Neural cell (in vitro differentiated cells): ENCODE measurements around the gene ADCY2. TPM values are rescaled to one million over a fixed set of nuclear protein-coding genes. Genes with fewer than 3 reads are reported as not detected.

Experiments used
- H2AFZ ChIP-seq: fragments of 200-600, 300-800 bp; sonication (generic), shearing (Covaris generic); 2 replicates; pipeline ENCODE4 v1.6.0; 2014; ENCODE audit warnings: low read depth, mild to moderate bottlenecking, antibody characterized with exemption, low read length, moderate library complexity
- H3F3A ChIP-seq: fragments of 200-600 bp; shearing (Covaris generic); 2 replicates; pipeline ENCODE4 v1.6.1; 2016; ENCODE audit warnings: mild to moderate bottlenecking, moderate library complexity, mixed read lengths, antibody characterized with exemption, low read length; ENCODE audit not compliant: insufficient read depth, poor library complexity, severe bottlenecking
- H3K27ac ChIP-seq: fragments of 200-600, 300-800 bp; sonication (generic), shearing (Covaris generic); 2 replicates; pipeline ENCODE4 v1.5.1; 2014; ENCODE audit warnings: mild to moderate bottlenecking, low read length, moderate library complexity
- H3K27me3 ChIP-seq: fragments of 300-800, 200-600 bp; sonication (generic), shearing (Covaris generic); 2 replicates; pipeline ENCODE4 v1.6.0; 2014; ENCODE audit warnings: mild to moderate bottlenecking, low read depth, low read length, moderate library complexity; ENCODE audit not compliant: insufficient read depth
- H3K36me3 ChIP-seq: fragments of 300-800, 200-600 bp; sonication (generic), shearing (Covaris generic); 2 replicates; pipeline ENCODE4 v1.5.1; 2014; ENCODE audit warnings: mild to moderate bottlenecking, antibody characterized with exemption, low read length, moderate library complexity; ENCODE audit not compliant: insufficient read depth
- H3K4me2 ChIP-seq: fragments of 300-800, 200-600 bp; sonication (generic), shearing (Covaris generic); 2 replicates; pipeline ENCODE4 v1.6.0; 2014; ENCODE audit warnings: mild to moderate bottlenecking, low read length
- H3K4me3 ChIP-seq: fragments of 300-800, 200-600 bp; sonication (generic), shearing (Covaris generic); 2 replicates; pipeline ENCODE4 v1.5.1; 2014; ENCODE audit warnings: mild to moderate bottlenecking, low read length, moderate library complexity
- H3K79me2 ChIP-seq: fragments of 200-600 bp; shearing (Covaris generic); replicated peaks from 2 replicates; pipeline ENCODE4 v1.6.0; 2014; ENCODE audit warnings: mild to moderate bottlenecking, low read length, moderate library complexity; ENCODE audit not compliant: insufficient read depth
- H3K9ac ChIP-seq: fragments of 300-800, 200-600 bp; sonication (generic), shearing (Covaris generic); 2 replicates; pipeline ENCODE4 v1.6.1; 2016; ENCODE audit warnings: mild to moderate bottlenecking, low read length, mixed read lengths
- H3K9me2 ChIP-seq: fragments of 200-600 bp; shearing (Covaris generic); 2 replicates; pipeline ENCODE4 v1.6.1; 2016; ENCODE audit warnings: mild to moderate bottlenecking, low read length, mixed read lengths; ENCODE audit not compliant: insufficient read depth
- H3K9me3 ChIP-seq: fragments of 200-600, 300-800 bp; sonication (generic), shearing (Covaris generic); 2 replicates; pipeline ENCODE4 v1.6.1; 2016; ENCODE audit warnings: mild to moderate bottlenecking, mixed run types, low read length, moderate library complexity, mixed read lengths
- H4K20me1 ChIP-seq: fragments of 200-600 bp; shearing (Covaris generic); 2 replicates; pipeline ENCODE4 v1.6.1; 2016; ENCODE audit warnings: mild to moderate bottlenecking, mixed run types; ENCODE audit not compliant: insufficient read depth
- CTCF ChIP-seq: fragments of 450-650 bp; IDR thresholded peaks from 2 replicates; pipeline ENCODE4 v1.5.1; 2014; ENCODE audit warnings: antibody characterized with exemption, mild to moderate bottlenecking, moderate library complexity; ENCODE audit not compliant: poor library complexity, severe bottlenecking
- EP300 ChIP-seq: fragments of 450-650 bp; conservative IDR thresholded peaks from 2 replicates; pipeline ENCODE4 v1.6.1; 2014; ENCODE audit warnings: antibody characterized with exemption, mild to moderate bottlenecking, moderate library complexity; ENCODE audit not compliant: poor library complexity, severe bottlenecking
- EZH2 ChIP-seq: fragments of 200-600, 300-800 bp; shearing (Covaris generic), sonication (generic); IDR thresholded peaks from 2 replicates; pipeline ENCODE4 v1.6.1; 2014; ENCODE audit warnings: antibody characterized with exemption, low read length, borderline replicate concordance, mild to moderate bottlenecking; ENCODE audit not compliant: insufficient read depth, poor library complexity, severe bottlenecking
- MXI1 ChIP-seq: fragments of 450-650 bp; conservative IDR thresholded peaks from 2 replicates; pipeline ENCODE4 v1.6.1; 2014; ENCODE audit warnings: antibody characterized with exemption, mild to moderate bottlenecking; ENCODE audit not compliant: poor library complexity, severe bottlenecking
- POLR2AphosphoS5 ChIP-seq: IDR thresholded peaks from 2 replicates; pipeline ENCODE4 v1.6.1; 2012
- RAD21 ChIP-seq: fragments of 450-650 bp; conservative IDR thresholded peaks from 2 replicates; pipeline ENCODE4 v1.6.1; 2014; ENCODE audit warnings: antibody characterized with exemption, mild to moderate bottlenecking, moderate library complexity
- REST ChIP-seq: IDR thresholded peaks from 2 replicates; pipeline ENCODE4 v1.6.1; 2012; ENCODE audit warnings: borderline replicate concordance
- SMC3 ChIP-seq: fragments of 450-650 bp; conservative IDR thresholded peaks from 2 replicates; pipeline ENCODE4 v1.6.1; 2014; ENCODE audit warnings: antibody characterized with exemption, mild to moderate bottlenecking, moderate library complexity; ENCODE audit not compliant: poor library complexity
- TAF1 ChIP-seq: IDR thresholded peaks from 2 replicates; pipeline ENCODE4 v1.6.1; 2012; ENCODE audit warnings: low read depth
- polyA plus RNA-seq: library from polyadenylated mRNA; depleted of rRNA; stranded (reverse); fragments of >200 nt; gene quantifications from 2 replicates; pipeline ENCODE4 v1.2.3, GENCODE V29; 2014

Gene ADCY2
- polyA plus RNA-seq, 1 donor from 2014 or later = 1.9 TPM

GRCh38 chr5:7608772-7609171 is 212.8 kb downstream of the ADCY2 start:
- H3K4me2 ChIP-seq = no peak overlapping the region

GRCh38 chr5:7609726-7610125 is 213.8 kb downstream of the ADCY2 start:
- Histone ChIP-seq H3K27me3 (no peaks in the 10 kb centered on the region), H3K4me2 (no peak overlapping the region), H3K9ac (no peak overlapping the region), H2AFZ (no peak overlapping the region), H3K27ac (no peak overlapping the region), H3K79me2 (no peaks in the 10 kb centered on the region), H3K4me3 (no peak overlapping the region), H3K9me3 (no peaks in the 10 kb centered on the region), H4K20me1 (no peaks in the 10 kb centered on the region), H3K36me3 (no peaks in the 10 kb centered on the region), H3F3A (no peaks in the 10 kb centered on the region), H3K9me2 (no peaks in the 10 kb centered on the region)
- TF ChIP-seq REST (no peak), MXI1 (no peak), EP300 (no peak), POLR2AphosphoS5 (no peak)

More at GRCh38 chr5:7608772-7609171, 212.8 kb downstream of the ADCY2 start:
- H3K9me2 ChIP-seq = no peaks in the 10 kb centered on the region
- H4K20me1 ChIP-seq = no peaks in the 10 kb centered on the region
- H3K79me2 ChIP-seq = no peaks in the 10 kb centered on the region
- H3K9me3 ChIP-seq = no peaks in the 10 kb centered on the region
- no peaks in the 10 kb centered on the region for H3K27me3 ChIP-seq
- no peak overlapping the region for H2AFZ ChIP-seq
- H3K27ac ChIP-seq = no peak overlapping the region
- H3K9ac ChIP-seq = no peak overlapping the region
- no peak overlapping the region for H3K4me3 ChIP-seq
- TF ChIP-seq RAD21 (no peak), MXI1 (no peak), EZH2 (no peak), EP300 (no peak), REST (no peak), POLR2AphosphoS5 (no peak), SMC3 (no peak), CTCF (no peak), TAF1 (no peak)
- no peaks in the 10 kb centered on the region for H3F3A ChIP-seq
- no peaks in the 10 kb centered on the region for H3K36me3 ChIP-seq
